Forelimb muscle (tissue), 1 donor: ENCODE measurements around the gene WWC2. TPM values are rescaled to one million over a fixed set of nuclear protein-coding genes. Genes with fewer than 3 reads are reported as not detected.
"Not testable (repeated sequence)": the region's sequence is repeated elsewhere in the genome, so short reads cannot be mapped to it uniquely, and the experiment has no call there.

Source experiments
- DNase-seq: peaks from one replicate; pipeline ENCODE4 v3.0.0-alpha.2; 2013; ENCODE audit warnings: low read depth
- polyA plus RNA-seq: library from polyadenylated mRNA; unstranded; fragments of 120-200 nt; gene quantifications from one replicate; pipeline ENCODE4 v1.2.1, GENCODE V29; 2013; ENCODE audit not compliant: insufficient read length

WWC2 gene
- polyA plus RNA-seq, 1 donor, result 18.3 TPM

- no peak for DNase-seq
These were observed 1.2 kb downstream of the WWC2 start for GRCh38 chr4:183100298-183100599.

GRCh38 chr4:183100827-183101226 lies 1.8 kb downstream of the WWC2 start:
- no peak for DNase-seq

- DNase-seq, result no peak
These were observed 3.0 kb downstream of the WWC2 start for GRCh38 chr4:183101956-183102480.

DNA sequence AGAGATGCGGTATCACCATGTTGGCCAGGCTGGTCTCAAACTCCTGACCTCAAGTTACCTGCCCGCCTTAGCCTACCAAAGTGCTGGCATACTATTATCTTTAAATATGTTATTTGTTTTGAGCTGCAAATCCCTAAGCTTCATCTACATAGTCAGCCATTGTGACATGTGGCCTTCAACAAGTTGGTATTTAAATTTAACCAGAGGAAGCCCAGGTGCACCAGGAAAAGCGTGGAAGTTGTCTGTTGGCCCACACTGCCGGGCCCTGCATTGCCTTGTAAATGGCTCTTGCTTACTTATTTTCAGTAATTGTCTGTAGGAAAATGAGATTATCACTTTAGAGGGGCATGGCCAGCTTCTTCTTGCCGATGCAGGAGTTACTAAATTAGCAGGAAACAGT lies 6.0 kb downstream of the WWC2 start:
- no peak for DNase-seq

- DNase-seq, result no peak
These were observed 7.8 kb downstream of the WWC2 start for GRCh38 chr4:183106839-183107238.

- no peak for DNase-seq
These were observed 8.9 kb downstream of the WWC2 start for GRCh38 chr4:183107891-183108459.

GRCh38 chr4:183110244-183110643 lies 11.2 kb downstream of the WWC2 start:
- DNase-seq, result no peak

GRCh38 chr4:183111452-183111885 lies 12.4 kb downstream of the WWC2 start:
- no peak for DNase-seq

DNA sequence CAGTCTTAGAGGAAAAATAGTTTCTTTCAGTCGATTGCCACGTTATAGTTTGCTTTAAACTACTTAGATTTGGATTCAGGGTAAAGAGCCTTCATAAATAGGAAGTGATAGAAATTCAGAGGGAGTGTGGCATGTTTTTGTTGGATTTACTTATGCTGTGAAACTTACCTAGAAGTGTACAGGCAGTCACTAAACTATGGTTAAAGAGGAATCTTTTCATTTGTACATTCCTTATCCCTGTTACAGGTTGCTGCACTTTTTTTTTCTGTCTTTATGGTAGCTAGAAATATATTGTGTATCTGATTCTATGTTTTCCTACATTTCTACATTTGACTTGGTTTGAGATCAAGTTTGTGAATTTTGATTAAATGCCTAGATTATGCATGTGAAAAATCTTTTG lies 19.1 kb downstream of the WWC2 start:
- no peak for DNase-seq

DNA sequence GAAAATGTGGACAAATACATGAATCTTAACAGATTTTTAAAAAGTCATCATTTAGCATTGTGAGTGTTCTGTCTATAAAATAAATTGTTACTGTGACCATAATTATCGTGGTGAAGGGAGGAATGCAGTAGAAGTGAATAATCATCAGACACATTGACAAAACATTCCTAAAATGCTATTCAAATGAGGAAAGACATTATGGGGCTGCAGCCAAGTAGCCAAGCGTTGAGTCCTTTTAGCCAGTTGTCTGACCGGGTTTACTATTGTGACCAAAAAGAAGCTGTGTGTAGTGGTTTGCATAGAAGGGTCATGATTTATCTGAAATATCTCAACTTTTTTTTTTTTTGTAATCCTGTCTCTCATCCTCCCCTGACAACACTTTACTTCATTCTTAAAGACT lies 19.5 kb downstream of the WWC2 start:
- no peak for DNase-seq

DNA sequence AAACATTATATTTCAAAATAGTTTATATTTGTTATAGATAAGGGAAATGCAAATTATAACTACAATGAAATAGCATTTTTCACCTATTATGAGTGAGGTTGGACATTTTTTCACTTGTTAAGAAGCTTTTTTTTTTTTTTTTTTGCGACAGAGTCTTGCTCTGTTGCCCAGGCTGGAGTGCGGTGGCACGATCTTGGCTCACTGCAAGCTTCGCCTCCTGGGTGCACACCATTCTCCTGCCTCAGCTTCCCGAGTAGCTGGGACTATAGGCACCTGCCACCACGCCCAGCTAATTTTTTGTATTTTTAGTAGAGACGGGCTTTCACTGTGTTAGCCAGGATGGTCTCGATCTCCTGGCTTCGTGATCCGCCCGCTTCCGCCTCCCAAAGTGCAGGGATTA lies 22.6 kb downstream of the WWC2 start:
- DNase-seq, result not testable (repeated sequence)

DNA sequence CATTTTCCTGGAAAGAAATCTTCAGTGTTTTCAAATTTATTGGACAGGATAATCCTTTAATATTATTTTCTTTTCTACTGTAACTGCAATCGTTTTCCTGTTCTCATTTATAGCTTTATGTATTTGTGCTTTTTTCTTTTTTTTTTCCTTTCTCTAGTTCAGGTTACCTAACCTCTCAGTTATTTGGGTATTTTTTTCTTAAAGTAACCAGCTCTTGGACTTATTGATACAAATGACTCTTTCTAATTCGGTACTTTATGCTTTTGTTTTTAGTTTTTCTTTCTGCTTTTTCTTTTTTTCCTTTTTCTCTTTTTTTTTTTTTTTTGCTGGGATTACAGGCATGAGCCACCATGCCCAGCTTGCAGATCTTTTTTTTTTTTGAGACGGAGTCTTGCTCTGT lies 25.2 kb downstream of the WWC2 start:
- no peak for DNase-seq

DNA sequence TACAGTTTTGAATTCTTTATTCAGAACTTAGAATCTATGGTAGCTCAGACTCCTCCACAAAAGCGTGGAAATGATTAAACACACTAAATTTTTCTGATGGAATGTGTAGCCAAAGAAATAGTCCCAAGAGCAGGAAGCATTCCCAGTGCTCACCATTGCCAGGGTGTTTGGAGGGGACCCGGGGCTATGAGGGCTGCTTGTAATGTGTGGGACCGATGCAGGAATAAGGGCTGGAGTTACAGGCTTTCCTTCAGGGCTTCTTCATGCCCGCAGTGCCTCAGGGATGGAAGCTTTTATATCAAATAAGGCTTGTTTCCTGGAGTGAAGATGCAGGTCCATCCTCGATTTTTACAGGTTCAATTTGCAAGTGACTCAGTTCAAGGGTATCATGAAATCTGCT lies 25.8 kb downstream of the WWC2 start:
- no peak for DNase-seq

- no peak for DNase-seq
These were observed 30.1 kb downstream of the WWC2 start for GRCh38 chr4:183129125-183129524.

DNA sequence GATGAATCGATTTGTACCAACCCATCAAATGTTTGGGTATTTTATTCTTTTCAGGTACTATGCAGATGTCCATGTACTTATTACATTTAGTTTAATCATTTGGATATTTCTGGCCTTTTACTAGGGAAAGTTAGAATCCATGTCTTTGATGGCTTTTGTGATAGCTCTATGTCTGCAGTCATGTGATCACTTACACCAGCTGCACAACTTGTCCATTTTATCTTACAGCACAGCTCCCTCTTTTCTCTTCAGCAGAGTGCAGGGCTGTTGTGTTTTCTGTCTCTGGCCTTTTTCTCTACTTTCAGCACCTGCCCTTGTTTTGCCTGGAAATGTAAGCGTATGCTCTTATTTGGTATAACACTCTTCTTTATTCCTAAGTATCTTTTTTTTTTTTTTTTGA lies 30.6 kb downstream of the WWC2 start:
- DNase-seq, result no peak

DNA sequence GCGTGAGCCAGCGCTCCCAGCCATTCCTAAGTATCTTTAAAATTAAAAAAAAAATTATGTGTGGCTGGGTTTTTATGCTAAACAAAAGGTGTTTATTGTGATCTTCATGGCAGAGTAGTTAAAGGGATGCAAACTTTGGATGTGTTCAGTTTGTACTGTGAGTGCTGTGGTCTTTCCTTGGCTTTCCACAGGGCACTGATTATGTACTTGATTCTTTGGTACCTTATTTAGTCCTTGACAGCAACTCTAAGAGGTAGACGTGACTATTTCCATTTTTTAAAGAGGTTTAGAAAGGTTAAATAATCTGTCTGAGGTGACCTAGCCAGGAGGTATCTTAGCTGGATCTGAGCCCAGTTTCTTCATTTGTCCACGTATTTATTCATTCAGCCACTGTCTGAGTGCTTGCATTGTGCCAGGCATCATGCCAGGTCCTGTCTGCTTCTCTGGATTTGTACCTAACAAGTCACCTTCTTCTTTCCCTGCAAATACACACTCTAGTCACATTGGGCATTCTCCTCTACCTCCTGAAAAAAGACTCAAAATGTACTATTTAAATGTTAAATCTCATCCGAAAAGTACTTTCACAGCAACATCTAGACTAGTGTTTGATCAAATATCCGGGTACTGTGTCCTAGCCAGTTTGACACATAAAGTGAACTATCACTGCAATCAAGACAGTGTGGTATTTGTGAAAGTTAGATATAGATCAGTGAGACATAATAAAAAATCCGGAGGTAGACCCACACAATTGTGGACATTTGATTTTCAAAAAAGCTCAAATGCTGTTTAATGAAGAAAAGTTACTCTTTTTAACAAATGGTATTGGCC lies 31.5 kb downstream of the WWC2 start:
- DNase-seq, result no peak

DNA sequence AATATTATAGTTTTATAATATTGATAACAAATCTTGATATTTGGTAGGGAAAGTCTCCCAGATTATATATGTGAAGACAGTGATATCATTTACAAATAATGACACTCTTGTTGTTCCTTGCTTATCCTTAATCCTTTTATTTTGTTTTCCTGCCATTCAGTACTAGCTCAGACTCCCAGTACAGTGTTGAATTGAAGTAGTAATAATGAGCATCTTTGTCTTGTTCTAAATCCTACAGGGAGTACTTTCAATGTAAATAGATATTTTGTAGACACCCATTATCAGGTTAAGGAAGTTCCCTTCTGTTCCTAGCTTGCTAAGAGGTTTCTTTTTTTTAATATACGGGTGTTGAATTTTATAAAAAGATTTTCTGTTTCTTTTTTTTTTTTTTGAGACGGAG lies 33.0 kb downstream of the WWC2 start:
- no peak for DNase-seq

- no peak for DNase-seq
These were observed 33.8 kb downstream of the WWC2 start for GRCh38 chr4:183132865-183133264.

DNA sequence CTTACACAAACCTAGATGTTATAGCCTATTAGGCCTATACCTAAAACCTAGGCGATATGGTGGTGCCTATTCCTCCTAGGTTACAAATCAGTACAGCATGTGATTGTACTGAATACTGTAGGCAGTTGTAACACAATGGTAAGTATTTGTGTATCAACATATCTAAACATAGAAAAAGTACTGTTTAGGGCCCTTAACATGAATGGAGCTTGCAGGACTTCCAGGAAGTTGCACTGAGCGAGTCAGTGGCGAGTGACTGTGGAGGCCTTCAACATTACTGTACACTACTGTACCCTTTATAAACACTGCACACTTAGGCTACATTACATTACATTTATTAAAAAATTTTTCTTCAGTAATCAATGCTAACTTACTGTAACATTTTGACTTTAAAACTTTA lies 37.8 kb downstream of the WWC2 start:
- DNase-seq, result no peak

DNA sequence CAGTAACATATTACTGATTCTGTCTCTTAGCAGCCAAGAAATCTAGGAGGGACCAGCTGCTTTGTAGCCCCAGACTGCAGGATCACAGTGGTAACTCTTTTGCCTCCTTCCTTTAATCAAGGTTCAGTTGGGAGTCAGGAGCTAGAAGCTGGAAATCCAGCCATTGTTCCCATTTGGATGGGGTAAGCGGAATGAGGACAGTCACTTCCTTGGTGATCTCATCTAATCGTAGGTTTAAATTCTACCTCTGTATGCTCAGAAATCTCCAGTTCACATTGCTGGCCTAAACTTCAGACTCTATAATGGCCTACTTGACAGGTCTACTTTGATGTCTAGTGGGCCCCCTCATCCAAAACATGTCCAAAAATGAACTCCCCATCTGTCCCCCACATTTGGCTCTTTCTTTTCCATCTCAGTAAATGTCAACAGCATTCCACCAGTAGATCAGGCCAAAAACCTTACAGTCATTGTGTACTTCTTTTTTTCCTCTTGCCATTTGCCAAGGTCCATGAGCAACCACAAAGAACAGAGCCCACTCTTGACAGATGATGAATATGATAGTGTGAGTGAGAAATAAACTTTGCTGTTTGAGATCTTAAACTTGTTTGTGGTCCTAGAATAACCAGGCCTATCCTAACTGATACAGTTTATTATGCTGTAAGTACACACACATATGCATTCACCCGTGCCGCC lies 40.1 kb downstream of the WWC2 start:
- no peak for DNase-seq

DNA sequence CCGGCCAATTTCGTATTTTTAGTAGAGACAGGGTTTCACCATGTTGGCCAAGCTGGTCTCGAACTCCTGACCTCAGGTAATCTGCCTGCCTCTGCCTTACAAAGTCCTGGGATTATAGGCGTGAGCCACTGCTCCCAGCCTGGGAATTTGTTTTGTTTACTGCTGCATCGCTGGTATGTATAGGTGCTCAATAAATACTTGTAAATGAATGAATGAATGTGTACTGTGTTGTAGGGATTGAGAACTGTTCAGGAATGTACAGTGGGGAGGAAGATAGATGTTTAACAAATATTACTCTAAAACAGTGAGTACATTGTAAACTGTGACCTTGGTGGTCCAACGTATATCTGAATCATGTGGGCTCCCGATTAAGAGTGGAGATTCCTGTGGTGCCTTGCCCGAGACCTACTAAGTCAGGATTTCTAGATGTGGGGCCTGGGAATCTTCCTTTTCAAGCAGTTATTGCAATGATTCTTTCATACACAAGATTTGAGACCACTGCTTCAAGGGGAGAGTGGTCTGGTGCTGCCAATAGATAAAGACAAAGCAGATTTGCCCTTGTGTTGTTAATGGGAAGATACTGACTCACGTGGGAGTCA lies 41.0 kb downstream of the WWC2 start:
- DNase-seq, result no peak

GRCh38 chr4:183140911-183141320 lies 41.9 kb downstream of the WWC2 start:
- no peak for DNase-seq

DNA sequence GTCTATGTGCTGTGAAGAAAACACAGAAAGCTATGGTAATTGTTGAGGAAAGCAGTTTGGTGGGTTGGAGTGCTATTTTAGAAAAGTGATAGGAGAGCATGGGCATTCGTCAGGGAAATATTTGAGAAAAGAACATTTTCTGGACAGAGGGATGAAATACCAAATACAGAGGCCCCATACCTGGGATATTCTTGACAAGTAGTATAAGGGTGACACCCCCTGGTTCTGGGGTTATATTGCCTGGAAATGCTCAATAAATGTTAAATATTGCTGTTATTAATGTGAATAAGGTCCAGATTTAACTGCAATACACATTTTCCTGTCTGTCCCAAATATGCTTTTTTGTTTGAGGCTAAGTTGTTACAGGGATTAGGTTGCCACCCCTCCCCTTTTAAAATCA lies 42.9 kb downstream of the WWC2 start:
- DNase-seq, result no peak
